ENCODE measurements around the gene GRK1.

The GRK1 gene

GRCh38 chr13:113775451-113776145, 108.6 kb downstream of the GRK1 start:
- no peak for DNase-seq (ENCODE audit: low read depth)

GRCh38 chr13:113776231-113777125, 109.5 kb downstream of the GRK1 start:
- no peak for DNase-seq (ENCODE audit: low read depth)

GRCh38 chr13:113777311-113778260, 110.6 kb downstream of the GRK1 start:
- DNase-seq (ENCODE audit: low read depth), result no peak

GRCh38 chr13:113781571-113781970, 114.6 kb downstream of the GRK1 start:
- DNase-seq (ENCODE audit: low read depth), result no peak

- no peak for DNase-seq (ENCODE audit: low read depth)
Observed at GRCh38 chr13:113782472-113782871, 115.5 kb downstream of the GRK1 start.

- DNase-seq (ENCODE audit: low read depth), result no peak
Observed at GRCh38 chr13:113783200-113783881, 116.3 kb downstream of the GRK1 start.

- DNase-seq (ENCODE audit: low read depth), result no peak
Observed at GRCh38 chr13:113783966-113784644, 117.1 kb downstream of the GRK1 start.

- DNase-seq (ENCODE audit: low read depth), result no peak
Observed at GRCh38 chr13:113784645-113785024, 117.6 kb downstream of the GRK1 start.

- DNase-seq (ENCODE audit: low read depth), result peak; percentile 53
Observed at GRCh38 chr13:113785051-113786010, 118.3 kb downstream of the GRK1 start.

GRCh38 chr13:113786262-113786841, 119.3 kb downstream of the GRK1 start:
- DNase-seq (ENCODE audit: low read depth), result no peak
